Hypothalamus (tissue), 51 donors: Measurements from ENCODE around the gene HIVEP3.
A peak's percentile ranks its signal among the peaks of the same experiment; 100 is the strongest.

Source experiments
- DNase-seq, 51 donors: peaks; one replicate each; lab custom pipeline; 2025; lab: John Stamatoyannopoulos, UW

Gene HIVEP3

DNA sequence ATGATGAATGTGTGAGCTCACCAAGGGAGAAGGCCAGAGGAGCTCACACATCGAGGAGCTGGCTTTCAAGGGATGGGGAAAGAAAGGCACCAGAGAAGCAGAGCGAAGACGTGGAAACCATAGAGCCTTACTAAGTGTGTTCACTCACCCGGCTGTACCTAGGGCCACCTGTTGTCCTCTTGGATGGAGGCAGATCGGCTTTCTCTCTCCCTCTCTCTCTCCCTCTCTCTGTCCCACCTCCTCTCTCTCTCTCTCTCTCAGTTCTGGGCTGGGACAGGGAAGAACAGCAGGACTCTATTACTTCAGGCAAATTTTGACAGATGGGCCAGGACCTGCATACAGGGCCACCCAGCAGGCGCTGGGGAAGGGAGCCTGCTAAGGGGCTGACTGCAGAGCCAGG, 64.8 kb downstream of the HIVEP3 start:
- no peak for DNase-seq

DNA sequence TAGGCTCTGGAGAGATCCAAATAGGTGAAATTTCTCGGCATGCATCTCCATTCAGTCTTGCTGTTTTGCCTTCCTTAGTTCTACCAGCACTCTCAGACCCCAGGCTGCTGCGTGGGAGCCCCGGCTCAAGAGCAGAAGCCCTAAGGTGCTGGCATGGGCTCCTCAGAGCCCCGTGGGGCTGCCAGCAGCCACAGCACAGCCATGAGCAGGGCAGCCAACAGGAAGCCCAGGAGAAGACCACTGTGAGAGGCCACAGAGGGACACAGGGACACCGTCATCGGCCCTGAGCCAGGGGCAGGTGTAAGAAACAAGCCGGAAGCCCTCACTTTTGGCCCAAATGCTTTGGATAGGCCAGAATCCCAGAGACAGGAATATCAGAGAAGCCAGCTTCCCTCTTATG, 66.6 kb downstream of the HIVEP3 start:
- DNase-seq, result no peak

DNA sequence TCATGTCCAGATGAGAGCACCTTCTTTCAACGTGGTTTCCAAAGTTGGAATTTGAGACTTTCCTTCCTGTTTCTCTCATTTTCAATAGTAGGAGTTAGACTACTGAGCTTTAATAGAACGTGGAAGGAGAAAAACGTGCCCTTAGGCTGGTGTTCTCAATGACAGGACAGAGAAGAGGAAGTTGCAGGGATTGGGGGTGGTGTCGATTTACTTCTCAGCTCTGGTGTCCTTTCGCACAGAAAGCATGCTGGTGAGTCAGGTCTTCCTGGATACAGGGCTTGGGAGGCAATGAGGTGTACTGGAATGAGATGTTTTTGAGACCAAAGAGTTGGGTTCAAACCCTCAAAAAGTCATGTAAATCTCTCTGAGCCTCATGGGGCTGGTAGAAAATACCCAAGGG, 67.1 kb downstream of the HIVEP3 start:
- DNase-seq, result no peak

DNA sequence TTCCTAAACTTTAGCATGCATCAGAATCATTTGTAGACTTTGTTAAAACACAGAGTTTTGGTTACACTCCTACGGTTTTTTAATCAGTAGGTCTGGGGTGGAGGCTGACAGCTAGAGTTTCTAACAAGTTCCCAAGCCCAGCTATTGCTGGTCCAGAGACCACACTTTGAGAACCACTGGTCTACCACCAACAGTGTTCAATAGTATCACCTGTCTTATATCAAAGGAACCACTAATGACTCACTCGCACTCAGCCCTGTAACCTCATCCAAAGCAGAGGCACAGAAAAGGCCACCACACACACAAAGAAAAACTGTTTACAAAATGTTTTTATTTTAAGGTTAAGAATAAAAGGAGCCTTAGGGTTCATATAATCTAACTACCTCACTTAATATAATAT, 68.7 kb downstream of the HIVEP3 start:
- no peak for DNase-seq

DNA sequence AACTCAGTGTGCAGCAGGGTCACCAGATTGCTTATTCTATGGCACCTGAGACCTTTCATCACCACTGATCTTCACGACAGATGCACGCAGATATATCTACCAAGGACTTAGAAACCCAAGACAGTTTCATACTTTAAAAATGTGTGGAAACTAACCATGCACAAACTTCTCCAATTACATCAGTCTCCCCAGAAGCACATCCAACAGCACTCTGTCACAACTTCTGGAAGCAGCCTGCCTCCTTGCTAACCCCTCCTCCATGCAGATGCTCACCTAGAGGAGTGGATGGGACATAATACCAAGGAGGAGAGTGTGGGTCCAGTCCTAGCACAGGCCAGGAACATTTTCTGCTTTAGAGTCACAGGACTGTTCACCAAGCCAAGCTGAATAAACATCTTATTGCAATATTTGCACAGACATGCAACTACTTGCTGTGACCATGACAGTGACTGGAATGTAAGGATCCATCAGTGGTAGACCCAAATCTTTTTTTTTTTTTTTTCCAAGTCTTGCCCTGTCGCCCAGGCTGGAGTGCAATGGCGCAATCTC, 69.4 kb downstream of the HIVEP3 start:
- DNase-seq, result no peak

DNA sequence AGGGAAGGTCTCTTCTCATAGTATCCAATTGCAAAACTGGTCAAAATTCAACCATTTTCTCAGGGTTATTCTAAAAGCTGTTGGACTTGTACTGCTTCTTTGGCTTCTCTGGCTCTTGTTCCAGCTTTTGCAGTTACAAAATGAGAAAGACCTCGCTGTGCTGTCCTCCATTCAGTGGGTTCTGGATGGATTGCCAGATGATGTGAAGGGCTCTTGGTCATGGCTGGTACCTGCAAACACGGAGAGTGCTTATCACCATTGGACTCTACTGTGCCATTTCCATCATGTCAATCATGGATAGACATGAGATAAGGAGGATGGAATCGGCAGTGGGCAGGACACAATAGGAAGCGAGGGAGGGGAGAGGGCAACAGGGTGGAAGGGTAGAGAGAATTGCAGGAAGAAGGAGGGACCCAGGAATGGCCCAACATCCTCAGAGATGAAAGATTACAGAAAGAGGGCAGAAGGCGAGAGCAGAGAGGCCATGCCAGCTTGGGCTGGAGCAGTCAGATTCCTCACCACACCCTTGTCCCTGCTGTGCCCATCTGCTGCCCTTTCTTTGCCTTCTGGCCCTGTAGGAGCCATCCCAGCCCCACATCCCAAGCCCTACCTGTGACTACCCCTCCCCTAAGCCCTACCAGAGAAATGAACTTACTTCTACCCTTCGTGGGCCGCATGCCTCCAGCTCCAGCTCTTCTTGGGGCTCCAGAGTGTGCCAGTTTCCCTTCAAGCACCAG, 70.3 kb downstream of the HIVEP3 start:
- no peak for DNase-seq

DNA sequence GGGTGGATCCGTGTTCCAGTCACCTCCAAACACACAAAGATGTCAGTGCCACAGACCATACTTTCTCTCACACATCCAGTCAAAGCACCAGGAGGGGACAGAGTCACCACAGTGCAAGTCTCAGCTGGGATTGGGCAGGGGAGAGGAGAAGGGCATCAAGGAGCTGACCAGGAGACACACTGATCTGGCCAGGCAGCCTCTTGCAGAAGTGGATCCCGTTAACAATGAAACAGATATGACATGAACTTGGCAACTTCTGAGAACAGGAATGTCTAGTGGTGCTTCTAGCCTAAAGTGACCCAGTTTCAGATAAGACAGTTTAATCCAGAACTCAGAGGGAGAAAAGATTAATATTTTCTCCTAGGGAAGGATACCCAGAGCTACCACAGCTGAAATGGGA, 71.0 kb downstream of the HIVEP3 start:
- no peak for DNase-seq

DNA sequence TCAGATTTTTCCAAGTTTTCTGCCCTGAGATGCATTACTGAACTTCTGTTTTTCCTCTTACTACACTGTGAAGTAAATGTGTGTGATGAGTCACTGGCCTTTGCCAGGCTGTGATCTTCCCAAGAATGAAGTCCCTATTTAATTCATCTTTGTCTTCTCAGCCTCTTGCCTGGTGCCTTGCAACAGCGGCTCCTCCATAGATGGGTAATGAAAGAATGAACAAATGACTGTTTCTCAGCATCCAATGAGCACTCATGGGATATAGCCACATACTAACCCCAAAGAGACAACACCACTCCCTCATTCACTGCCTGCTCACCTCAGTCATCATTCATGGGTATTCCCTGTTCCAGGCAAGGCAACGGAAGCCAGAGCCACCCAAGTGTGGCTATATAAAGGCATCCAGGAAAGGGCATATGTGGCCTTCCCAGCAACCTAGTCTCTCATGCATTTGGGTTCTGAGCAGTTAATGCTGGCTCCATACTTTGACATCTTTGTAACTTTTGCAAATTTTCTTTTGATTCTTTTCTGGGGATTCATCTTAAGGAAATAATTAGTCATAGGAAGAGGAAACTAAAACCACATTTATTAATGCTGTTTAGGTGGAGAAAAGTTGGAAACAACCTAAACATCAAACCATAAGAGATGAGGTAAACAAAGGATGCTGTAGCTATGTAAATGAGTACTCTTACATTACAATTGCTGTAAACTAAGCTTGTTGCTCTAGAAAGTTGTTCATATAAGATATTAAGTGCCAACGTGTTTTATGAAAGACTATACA, 71.9 kb downstream of the HIVEP3 start:
- DNase-seq, result no peak

DNA sequence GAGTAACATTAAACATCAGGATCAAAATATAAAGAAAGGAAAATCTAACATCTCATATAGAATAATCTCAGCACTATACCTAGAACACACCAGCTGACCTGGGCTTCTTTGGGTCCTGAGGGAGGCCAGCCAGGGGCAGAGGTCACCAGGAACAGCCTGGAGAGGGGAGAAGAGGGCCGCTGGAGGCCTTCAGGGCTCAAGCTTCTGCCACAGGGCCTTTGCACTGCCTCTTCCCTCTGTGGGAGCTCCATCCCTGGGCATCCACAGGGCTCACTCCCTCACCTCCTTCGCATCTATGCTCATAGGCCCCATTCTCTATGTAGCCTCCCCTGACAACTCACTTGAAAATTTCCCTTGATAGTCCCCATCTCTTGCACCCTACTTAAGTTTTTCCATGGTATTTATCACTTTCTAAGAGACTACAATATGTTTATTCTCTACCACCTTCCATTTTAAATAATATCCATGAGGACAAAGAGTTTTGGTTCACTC, 73.9 kb downstream of the HIVEP3 start:
- no peak for DNase-seq

DNA sequence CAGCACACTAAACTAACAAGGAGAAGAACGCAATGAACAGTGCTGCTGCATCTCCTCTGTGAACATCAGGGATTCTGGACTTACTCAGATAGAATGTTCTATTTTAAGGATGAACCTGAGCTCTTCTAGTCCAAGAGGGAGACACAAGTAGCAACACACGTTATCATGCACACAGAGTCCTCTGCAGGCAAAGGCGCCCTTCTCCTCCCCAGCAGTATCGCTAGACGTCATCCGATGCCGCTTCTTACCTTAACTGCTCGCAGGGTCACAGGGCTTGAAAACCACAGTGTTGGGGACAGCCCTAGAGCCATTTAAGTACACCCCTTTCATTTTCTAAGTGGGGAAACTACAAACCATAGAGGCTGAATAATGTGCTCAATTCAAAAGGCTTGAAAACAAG, 74.5 kb downstream of the HIVEP3 start:
- no peak for DNase-seq

DNA sequence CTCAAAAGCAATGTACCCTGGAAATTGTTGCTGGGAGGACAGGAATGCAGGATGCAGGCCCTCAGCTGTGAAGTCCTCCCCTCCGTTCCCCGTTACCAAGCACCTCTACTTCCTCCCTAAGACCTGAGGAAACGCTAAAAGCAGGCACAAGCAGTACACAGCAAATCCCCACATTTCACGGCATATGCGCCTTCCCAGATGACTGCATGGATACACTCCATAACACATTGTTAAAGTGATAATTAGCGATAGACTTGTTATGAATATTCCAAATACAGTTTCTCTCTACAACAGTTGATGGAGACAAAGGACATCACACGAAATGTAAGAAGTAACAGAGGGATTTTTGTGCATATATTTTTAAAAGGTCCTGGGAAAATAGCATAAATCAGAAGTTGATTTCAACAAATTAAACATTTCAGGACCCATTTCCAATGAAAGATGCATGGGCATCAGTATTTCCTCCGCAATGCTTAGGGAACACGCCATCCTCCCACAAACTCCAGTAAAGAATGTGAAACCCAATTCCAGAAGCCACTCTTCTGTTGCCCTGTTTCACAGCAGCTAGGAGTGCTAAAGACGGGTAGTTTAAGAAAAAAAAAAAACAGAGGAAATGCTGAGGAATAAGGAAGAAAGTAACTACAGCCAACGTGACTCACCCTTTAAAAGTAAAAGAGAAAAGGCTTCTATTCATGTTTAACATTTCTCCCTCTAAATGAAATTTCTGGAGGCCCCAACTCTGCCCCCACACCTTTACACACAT, 75.5 kb downstream of the HIVEP3 start:
- DNase-seq, result no peak

DNA sequence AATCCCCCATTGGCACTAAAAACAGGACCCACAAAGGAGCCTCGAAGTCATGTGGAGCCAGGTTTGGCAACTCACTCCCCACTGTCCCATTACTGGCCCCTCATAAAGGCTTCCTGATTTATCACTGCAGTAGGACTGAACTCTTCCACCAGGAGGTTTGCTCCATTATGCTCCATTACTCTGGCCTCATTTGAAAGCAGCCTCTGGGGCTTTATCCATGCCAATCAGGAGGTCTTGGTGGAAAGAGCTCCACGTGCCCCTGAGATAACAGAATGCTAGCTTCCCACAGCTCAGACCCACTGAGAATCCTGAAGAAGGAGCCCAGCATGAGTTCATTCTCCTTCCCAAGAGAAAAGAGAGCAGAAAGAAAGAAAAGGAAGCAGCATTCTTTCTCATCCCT, 76.4 kb downstream of the HIVEP3 start:
- no peak for DNase-seq

DNA sequence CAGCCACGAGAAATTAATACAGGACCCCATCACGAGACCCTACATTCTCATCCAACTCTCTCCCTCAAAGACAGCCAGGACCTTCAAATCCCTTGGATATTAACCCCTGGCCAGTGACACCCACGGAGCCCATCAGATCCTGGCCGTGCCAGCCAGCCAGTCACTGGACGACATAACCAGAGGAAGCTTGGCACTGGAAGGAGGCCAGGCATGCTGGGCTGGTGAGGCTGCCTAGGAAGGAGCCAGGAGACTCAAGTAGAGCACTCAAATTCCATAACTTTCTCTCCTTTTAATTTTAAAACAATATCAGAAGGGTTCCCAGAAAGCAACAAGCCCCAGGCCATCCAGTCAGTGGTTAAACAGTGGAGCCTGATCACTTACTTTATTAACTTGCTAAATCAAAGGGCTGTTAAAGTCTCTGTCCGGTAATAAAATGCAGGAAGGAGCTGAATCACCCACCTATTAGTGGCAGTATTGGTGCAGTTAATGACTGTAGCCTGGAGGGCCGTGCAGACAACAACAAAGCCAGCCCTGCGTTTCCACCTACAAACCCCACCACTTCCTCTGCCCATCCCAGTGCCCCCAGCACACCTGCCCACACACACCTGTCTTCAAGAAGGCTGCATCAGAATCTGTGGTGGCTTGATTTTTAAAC, 78.0 kb downstream of the HIVEP3 start:
- DNase-seq, result peak in 2 of 51 donors; percentile 2 to 9

DNA sequence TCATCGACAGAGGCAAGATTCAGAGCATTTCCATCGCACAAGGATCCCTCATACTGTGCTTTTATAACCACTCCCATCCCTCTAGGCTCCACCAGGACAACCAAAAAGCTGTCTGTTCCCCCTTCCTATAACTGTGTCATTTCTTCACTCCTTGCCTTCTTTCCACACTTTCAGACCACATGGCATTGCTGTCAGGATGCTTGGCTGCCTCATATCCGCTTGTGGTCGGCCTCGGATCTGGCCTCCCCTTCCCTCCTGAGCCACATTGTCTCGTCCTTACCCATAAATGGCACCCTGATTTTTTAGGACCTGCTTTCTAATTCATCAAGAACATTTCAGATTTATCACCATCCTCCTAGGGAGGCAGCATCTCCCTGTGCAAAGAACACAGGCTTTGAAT, 80.5 kb downstream of the HIVEP3 start:
- no peak for DNase-seq

DNA sequence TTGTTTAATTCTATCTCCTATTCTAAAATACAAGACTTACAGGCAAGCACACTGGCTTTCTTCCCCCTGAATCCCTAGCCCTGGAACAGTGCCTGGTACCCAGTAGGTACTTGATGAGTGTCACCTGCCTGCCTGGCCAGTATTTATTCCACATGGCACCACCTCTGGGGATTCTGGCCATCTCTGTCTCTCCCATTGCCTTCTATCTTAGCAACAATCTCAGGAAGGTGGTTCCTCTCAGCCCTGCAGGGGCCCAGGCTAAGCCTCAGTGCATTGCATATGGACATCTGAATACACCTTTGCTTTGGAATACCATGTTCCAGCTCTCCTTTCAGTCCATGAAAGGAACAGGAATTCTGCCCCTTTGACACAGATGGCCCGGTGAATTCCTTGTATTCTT, 81.0 kb downstream of the HIVEP3 start:
- no peak for DNase-seq

DNA sequence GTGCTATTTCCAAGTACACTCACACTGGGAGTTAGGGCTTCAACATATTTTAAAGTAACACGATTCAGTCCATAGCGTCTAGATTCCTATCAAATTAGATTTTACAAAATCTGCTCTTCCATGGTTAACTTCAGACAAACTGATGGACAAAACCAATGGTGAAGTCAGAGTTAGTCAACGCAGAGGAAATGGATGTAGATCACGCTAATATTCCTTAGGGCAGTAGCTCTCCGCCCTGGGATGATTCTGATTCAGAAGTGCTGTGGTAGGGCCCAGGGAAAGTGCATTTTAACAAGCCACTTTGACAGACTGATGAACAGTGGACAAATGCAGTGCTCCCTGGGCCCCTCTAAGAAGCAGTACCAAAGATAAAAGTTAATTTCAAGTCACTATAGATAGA, 83.2 kb downstream of the HIVEP3 start:
- DNase-seq, result no peak

DNA sequence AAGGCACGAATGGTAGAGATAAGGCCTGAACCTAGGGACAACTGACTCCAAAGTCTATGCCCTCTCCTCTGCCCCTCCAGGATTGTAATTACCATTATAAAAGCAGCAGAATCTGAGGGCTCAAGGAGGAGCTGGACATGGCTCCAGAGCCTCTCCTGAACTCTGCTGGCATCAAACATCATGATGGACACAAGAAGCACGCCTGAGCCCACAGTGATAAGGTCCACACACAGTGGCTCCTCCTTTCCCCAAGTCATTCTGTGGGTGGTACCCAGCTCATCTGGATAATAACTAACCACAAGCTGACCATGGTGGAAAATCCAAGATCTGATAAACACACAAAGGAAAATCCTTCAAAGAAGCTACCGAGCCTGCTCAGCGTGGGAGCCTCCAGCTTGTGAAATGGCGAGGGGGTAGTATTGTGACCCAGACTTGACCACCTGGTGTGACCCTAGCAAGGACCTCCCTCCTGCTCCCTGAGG, 85.2 kb downstream of the HIVEP3 start:
- no peak for DNase-seq

DNA sequence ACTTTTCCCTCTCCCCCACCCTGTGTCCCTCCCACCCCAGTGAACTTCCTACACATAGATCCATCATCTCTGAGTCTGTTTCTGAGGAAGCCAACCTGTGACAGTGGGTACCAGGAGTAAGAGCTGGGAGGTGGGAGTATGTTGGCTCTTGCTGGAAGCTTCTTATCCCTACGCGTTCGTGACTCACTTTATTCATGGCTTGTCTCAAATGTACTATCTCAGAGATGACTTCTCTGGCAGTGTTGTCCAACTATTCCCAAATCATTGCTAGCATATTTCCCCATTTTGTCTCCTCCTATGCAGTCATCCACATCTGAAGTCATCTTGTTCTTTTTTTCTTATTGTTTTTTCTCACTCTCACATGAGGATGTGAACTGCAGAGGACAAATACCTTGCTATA, 88.0 kb downstream of the HIVEP3 start:
- DNase-seq, result peak in 2 of 51 donors; percentile 18 to 39

DNA sequence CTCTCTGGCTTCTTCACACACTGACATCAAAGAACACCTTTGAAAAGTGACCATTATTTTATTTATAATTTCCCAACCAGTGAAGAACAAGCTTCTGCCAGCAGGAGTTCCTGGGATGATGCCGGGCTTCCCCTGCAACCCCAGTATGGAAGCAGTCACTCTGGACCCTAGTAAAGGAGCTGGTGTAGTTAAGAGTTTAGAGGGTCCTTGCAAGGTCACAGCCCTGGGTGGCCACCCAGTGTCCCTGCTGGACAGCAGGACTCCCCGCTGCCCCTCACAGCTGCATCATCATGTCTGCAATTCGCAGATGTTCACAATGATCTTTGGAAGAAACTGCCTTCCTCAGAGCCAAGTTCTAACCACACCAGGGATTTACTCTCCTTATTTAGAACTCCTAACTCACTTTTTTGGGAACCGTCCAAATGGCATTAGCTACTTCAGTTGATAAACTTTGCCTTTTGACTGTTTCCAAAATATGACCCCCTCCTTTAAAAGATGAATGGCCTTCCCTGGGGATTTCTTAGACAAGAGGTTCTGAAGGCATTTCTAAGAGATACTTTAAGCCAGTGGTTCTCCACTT, 90.6 kb downstream of the HIVEP3 start:
- DNase-seq, result no peak

DNA sequence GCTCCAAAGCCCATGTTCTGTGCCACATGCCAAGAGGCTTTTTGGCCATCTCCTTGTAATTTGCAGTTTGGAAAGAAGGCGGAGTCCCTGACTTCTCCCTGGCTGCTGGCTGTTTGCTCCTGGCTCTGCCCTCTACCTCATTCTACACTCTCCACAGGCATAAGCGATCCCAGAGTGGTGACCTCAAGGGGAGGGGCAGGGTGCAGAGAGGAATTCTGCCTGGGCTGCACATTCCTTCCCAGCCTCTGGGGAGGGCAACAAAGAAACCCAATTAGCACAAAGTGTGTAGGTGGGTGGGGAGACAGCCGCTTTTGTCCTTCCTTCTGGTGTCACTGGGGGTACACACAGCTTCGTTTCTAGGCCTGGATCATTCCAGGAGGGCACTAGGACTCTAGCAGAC, 95.3 kb downstream of the HIVEP3 start:
- no peak for DNase-seq
